Activated CD8-positive, alpha-beta memory T cell treated with anti-CD3 and anti-CD28 coated beads for 48 hours (primary cell): Measurements from ENCODE around the gene SEMA3A.

Experiments used
- DNase-seq, 3 experiments: peaks; one replicate each; pipeline ENCODE4 v3.0.0-alpha.2; 2020; ENCODE audit warnings: low read depth in 2 of 3, low spot score in 2 of 3

The SEMA3A gene

DNA sequence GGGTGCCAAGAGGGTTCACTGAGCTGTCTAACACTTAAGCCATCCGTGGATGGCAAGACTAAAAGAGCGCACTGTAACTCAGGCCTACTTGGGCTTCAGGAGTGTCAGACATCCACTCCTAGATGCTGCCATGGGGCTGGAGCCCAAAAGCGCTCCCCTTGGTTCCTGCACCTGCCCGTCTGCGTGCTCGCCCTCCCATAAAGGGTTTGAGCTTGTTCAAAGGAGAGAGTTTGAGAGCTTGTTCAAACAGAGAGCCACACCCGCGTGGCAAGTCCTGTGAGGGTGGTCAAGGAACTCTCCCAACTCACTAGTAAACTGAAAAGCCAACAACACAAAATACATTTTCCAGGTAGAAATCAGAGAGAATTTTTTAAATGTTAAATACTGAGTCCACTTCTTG lies 256.7 kb downstream of the SEMA3A start:
- DNase-seq, result no peak

DNA sequence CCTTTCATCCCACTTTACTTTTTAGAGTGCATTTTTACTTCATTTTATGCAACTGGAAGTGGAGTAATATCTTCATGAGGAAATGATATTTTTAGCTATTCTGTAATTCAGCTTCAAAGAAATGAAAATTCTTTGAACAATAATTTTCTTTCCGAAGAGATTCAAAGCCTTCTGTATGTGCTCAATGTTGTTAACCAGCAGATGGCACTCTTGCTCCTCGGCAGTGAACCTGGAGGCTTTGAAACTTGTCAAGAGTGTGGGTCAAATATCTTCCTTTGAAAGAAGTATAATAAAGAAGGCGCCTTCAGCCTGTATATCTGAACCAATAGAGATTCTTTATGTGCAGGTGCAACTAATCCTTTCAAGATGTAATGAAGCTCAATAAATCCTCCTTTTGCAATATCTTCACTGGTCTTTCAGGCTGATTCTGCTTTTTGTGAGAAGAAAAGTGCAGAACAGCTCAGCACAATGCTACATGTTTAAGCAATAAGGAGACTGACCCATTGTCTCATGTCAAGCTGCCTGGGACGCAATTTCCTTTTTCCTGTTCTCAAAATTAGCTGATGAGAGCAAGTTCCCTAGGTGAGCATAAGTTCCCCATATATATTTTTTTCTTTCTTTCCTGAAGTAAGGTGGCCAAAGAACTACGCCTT lies 258.4 kb downstream of the SEMA3A start:
- no peak for DNase-seq

DNA sequence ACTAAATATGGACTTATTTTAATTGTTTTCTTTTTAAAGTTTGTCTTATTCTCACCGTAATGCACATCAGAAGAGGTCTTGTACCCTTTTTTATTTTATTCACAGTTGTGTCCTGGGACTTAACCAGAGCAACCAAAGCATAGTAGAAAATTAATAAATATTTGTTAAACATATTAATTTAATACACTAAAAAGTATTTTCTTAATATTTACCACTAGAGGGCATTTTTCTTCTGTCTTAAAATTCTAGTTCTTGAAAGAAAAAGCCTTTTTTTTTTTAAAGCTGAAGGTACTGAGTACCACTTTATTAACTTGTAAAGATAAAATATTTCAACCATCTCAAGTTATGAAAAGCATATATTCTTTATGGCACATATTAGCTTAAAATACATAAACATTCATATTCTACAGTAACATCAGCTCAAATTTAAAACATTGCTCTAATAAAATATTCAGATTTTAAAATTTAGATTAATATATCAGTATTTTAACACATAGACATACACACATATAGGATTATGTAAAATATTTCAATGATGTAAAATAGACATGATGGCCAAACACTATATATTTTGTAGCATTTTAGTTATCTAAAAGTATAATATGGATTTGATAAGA lies 260.4 kb downstream of the SEMA3A start:
- DNase-seq, result no peak

DNA sequence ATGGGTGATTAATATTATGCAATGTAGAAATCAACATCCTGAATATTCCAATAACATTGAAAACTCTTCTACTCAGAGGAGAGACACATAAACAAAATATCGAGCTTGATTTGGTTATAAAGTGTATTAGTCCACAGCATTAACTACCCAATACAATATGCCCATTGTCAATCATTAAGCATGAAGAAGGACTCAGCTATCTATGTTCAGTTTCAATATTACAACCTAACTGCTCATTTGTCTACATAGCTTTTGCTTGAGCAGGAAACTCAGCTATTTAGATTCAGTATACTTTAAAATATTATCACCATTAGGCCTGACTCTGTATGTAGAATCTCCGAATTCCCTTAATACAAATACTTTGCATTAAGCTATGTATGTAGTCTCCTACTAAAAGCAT lies 262.6 kb downstream of the SEMA3A start:
- no peak for DNase-seq

DNA sequence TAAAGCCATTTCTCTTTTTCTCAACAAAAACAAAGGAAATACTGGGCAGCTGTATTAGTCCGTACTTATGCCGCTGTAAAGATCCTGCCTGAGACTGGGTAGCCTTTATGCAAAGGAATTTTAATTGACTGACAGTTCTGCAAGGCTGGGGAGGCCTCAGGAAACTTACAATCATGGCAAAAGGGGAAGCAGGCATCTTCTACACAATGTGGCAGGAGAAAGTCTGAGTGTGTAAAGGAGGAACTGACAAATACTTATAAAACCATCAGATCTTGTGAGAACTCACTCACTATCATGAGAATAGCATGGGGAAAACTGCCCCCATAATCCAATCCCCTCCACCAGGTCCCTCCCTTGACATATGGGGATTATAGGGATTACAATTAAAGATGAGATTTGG lies 264.3 kb downstream of the SEMA3A start:
- no peak for DNase-seq

DNA sequence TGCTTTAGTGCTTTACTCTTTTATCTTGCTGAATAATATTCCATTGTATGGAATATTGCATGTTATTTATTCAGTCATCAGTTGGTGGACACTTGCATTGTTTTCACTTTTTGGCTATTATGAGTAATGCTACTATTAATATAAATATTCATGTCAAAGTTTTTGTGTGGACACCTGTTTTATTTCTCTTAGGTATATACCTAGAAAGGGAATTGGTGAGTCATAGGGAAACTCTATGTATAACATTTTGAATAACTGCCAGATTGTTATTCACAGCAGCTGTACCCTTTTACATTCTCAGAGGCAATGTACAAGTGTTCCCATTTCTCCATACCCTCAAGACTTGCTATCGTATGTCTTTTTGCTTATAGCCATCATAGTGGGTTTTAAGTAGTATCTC lies 268.7 kb downstream of the SEMA3A start:
- DNase-seq, result no peak

DNA sequence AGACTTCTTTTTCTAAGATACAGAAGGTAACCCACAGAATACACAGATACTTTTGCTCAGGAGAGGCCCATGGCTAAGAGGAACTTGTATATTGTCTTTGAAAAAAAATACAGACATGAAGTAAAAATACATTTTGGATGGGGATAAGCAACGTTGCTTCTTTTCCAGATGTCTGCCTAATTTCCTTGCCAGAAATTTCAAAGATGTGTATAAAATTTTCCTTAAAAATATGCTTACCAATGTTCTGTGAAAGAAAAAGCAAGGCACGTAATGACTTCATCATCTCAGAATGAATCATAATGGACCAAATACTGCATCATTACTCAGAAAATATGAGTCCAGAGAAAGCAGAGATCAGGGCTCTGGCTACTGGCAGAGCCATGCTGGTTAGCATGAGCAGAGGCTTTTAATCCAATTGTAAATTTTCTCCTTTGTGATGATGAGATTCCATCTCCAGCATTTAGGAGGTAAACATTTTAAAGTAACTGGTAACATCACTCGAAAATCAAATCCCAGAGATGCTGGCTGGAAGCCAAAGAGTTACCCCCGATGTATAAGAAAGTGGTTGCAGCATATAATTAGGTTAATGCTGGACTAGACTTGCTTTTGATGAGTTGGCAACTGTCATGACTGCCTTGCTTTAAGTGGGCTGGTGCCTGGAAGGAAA lies 272.5 kb downstream of the SEMA3A start:
- no peak for DNase-seq

DNA sequence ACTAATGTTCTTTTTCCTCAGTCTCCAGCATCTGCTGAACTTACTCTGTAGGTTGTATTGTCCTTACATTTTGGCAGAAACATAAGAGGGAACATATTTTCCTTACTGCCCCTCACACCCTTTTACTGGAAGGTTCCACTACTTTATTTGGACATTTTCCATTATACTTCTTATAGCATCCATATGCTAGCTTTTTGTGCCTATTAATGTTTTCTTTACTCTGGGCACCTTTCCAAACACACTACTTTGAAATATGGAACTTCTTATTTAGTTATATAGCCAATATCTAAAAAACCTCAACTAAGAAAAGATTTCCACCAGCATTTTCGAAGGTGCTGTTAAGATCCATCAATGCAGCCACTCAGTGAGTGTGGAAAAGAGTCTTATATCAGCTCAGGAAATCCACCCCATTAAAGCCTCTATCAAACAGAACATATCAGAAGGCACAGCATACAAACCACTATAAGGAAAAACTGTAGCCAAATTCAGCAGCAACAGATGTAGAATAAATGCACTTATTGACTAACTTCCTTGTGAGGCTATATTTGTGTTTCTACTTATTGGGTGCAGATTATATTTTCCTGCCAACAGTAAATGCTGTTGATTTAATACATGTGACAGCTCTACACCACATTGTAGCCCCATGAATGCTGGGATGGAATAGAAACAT lies 273.2 kb downstream of the SEMA3A start:
- no peak for DNase-seq

DNA sequence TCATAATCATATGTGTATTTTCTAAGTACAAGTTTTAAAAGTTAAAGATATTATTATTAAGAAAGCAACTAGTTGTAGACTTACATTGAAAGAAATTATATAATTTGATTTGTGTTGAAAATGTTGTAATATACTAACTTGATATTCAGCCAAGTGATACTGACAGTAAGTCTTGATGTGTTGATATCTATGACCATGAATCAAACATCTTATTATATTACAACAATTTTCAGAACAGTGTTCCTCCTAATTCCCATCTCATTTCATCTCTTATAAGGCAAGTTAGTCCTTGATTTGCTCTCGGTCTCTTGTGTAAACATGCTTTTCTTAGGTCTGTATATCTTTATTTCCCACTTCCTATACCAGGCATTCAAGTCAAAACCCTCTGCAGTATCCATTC lies 276.4 kb downstream of the SEMA3A start:
- DNase-seq, result no peak

DNA sequence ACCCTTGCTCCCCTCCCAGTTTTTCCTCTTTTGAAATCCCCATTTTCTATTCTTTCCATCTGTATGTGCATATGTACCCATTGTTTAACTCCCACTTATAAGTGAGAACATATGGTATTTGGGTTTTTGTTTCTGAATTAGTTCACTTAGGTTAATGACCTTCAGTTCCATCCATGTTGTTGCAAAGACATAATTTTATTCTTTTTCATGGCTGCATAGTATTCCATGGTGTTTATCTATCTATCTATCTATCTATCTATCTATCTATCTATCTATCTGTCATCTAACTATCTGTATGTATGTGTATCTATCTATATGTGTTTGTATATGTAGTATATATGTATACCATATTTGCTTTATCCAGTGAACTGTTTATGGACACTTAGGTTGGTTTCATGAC lies 281.4 kb downstream of the SEMA3A start:
- no peak for DNase-seq

DNA sequence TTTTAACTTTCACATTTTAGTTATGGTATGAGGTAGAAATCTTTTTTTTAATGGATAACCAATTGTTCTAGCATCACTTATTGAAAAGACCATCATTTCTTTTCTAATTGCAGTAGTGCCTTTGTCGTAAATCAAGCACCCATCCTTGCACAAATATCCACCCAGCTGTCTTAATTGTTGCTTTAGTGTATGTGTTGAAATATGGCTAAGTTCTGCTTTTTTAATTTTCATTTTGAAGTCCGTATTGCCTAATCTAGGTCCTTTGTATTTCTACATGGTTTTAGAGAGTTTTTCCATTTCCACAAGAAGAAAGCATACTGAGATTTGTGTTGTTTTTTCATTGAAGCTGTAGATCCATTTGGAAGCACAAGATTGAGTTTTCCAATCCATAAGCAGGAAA lies 286.1 kb downstream of the SEMA3A start:
- no peak for DNase-seq
